ENCODE measurements around the gene LARGE1.

DNA sequence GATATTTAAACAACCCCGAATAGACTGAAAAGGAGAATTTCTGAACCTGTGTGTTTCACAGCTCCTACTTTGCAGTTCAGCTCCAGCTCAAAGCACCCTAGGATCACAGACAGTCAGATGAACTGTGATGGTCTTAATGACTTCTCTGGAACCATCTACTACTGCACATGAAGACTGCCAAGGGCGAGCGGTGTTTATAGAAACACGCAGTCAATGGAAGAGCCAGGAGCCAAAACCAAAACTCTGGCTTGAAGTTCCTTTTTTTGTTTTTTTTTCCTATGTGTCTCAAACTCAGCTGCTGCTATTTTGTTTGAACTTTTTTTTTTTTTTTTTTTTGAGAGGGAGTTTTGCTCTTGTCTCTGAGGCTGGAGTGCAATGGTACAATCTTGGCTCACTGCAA is 479.5 kb downstream of the LARGE1 start:
- TF ChIP-seq, protein P1, sequence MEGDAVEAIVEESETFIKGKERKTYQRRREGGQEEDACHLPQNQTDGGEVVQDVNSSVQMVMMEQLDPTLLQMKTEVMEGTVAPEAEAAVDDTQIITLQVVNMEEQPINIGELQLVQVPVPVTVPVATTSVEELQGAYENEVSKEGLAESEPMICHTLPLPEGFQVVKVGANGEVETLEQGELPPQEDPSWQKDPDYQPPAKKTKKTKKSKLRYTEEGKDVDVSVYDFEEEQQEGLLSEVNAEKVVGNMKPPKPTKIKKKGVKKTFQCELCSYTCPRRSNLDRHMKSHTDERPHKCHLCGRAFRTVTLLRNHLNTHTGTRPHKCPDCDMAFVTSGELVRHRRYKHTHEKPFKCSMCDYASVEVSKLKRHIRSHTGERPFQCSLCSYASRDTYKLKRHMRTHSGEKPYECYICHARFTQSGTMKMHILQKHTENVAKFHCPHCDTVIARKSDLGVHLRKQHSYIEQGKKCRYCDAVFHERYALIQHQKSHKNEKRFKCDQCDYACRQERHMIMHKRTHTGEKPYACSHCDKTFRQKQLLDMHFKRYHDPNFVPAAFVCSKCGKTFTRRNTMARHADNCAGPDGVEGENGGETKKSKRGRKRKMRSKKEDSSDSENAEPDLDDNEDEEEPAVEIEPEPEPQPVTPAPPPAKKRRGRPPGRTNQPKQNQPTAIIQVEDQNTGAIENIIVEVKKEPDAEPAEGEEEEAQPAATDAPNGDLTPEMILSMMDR (conservative IDR thresholded peaks at IDR 0.05; ENCODE audit: low read depth, low read length), result no peak
- TF ChIP-seq EZH2phosphoT487 (IDR thresholded peaks at IDR 0.05; ENCODE audit: borderline replicate concordance, low read length) (no peak), EZH2 (IDR thresholded peaks at IDR 0.05; ENCODE audit: low read length, unreplicated experiment) (no peak)
